AG09319 (cell line): ENCODE measurements around the gene CA5A.
"Not testable (repeated sequence)": the region's sequence is repeated elsewhere in the genome, so short reads cannot be mapped to it uniquely, and the experiment has no call there.

Experiments
- DNase-seq: peaks from one replicate; pipeline ENCODE4 v3.0.0-alpha.2; 2010; ENCODE audit warnings: low read depth; ENCODE audit errors: extremely low read depth
- TF ChIP-seq, protein P1 (sequence below): IDR thresholded peaks from 2 replicates; pipeline ENCODE4 v1.5.1; 2011; ENCODE audit warnings: low read depth, mild to moderate bottlenecking, inconsistent platforms, low read length, moderate library complexity

CA5A gene

DNA sequence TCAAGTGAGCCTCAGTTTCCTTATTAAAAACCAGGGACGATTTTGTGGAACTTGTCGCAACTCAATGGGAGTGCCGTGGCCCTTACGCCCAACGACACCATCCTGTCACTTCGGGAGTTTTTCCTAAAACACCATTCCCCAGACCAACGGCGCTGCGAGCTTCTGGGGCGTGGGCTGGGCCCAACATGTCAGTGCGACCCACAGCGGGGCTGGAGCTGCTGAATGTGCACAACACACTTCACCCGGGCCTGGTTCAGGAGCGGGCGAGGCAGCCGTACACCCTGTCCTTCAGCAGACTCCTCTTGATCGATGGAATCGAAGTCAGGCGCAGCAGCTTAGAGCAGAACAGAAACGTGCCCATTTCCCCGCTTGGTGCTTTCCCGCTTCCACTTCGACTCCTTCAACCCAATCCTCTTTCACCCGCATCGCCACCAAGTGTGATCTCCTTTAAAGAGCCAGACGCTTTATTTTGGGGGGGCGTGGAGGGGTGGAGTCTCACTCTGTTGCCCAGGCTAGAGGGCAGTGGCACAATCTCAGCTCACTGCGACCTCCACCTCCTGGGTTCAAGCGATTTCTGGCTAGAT is 53.8 kb downstream of the CA5A start:
- no peak for DNase-seq
- TF ChIP-seq, protein P1, sequence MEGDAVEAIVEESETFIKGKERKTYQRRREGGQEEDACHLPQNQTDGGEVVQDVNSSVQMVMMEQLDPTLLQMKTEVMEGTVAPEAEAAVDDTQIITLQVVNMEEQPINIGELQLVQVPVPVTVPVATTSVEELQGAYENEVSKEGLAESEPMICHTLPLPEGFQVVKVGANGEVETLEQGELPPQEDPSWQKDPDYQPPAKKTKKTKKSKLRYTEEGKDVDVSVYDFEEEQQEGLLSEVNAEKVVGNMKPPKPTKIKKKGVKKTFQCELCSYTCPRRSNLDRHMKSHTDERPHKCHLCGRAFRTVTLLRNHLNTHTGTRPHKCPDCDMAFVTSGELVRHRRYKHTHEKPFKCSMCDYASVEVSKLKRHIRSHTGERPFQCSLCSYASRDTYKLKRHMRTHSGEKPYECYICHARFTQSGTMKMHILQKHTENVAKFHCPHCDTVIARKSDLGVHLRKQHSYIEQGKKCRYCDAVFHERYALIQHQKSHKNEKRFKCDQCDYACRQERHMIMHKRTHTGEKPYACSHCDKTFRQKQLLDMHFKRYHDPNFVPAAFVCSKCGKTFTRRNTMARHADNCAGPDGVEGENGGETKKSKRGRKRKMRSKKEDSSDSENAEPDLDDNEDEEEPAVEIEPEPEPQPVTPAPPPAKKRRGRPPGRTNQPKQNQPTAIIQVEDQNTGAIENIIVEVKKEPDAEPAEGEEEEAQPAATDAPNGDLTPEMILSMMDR = no peak

DNA sequence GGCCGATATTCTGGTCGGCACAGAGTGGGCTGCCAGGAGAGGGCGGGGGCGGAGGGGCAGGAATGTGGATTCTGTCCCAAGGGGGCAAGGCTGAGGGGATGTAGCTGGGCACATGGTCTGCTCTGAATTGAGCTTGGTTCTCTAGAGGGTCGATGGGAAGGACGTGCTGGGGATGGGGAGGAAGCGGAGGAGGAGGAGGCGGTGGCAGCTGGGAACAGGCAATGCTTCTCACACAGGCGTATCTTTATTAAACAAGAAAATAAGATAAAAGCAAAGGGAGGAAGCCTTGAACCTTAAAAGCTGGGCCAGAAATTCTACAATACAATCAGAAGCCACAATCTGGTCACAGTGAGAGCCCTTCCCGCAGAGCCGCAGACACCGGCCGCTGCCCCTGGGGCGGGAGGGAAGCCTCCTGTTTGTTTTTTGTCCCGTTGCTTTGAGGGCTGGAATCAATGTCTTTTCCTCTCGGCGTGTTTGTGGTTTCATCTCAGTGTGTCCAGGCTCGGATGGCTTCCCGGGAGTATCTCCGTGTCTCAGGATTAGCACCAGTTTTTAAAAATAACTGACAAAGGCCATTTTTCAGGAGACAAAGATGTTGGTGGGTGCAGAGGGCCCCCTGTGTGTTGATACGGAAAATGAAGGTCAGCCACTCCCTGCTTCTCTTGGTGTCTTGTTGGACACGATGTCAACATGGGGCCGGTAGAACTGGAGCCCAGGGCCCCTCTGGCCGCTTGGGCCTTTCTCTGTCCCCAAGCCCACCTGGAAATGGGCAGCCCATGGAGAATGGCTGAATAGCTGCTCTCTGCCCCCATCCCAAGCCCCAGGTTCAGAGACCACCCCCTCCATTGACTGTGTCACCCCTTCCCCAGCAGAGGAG is 54.8 kb downstream of the CA5A start:
- TF ChIP-seq, protein P1 = no peak
- no peak for DNase-seq

DNA sequence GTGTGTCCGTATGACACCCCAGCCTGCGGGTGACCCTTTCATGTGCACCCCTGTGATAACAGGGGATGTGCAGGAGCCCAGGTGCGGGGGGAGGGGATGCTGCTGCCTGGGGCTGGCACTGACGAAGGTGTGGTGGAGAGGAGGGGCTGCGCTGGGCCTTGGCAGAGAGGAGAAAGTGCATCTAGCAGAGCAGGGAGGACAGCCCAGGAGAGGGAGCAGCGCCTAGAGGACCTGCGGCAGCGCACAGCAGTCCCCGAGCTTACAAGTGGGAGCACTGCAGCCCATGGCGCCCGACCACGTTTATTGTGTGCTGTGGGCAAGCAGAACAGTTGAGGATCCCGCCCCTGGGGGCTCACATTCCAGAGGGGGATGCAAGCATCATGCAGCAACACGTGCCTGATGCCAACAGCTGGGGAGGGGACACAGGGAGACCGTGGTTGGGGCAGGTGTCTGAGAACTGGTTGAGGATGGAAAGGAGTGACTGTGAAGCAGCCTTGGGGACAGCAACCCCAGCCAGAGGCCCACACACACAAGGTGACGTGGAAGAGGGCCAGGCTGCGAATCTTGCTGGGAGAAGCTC is 56.1 kb downstream of the CA5A start:
- TF ChIP-seq, protein P1 = no peak
- no peak for DNase-seq

DNA sequence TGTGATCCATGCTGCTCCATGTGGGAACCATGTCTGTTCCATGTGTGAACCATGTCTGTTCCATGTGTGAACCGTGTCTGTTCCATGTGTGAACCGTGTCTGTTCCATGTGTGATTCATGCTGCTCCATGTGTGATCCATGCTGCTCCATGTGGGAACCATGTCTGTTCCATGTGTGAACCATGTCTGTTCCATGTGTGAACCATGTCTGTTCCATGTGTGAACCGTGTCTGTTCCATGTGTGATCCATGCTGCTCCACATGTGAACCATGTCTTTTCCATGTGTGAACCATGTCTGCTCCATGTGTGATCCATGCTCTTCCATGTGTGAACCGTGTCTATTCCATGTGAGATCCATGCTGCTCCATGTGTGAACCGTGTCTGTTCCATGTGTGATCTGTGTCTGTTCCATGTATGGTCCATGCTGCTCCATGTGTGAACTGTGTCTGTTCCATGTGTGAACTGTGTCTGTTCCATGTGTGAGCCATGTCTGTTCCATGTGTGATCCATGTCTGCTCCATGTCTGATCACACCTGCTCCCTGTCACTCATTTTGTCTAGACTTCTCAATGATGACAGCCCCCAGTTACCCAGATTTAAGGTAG is 56.8 kb downstream of the CA5A start:
- DNase-seq = not testable (repeated sequence)

DNA sequence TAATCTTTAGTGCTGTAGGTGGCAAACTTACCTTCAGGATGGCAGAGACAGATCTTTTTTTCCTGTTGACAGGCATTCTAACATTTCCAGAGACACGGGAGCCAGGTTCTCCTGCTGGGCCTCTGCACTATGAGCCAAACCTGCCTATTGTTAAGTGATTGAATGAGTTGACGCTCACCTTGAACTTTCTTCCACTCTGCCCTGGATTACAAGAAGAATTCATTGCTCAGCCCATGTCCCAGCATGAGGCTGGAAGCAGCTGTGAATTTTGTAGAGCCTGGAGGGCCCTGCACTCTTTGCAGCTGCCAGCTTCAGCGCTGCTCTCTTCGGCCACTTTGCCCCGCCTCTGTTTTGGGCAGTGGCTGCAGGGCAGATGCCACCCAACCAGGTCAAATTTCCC is 57.6 kb downstream of the CA5A start:
- TF ChIP-seq, protein P1 = no peak
- DNase-seq = no peak

DNA sequence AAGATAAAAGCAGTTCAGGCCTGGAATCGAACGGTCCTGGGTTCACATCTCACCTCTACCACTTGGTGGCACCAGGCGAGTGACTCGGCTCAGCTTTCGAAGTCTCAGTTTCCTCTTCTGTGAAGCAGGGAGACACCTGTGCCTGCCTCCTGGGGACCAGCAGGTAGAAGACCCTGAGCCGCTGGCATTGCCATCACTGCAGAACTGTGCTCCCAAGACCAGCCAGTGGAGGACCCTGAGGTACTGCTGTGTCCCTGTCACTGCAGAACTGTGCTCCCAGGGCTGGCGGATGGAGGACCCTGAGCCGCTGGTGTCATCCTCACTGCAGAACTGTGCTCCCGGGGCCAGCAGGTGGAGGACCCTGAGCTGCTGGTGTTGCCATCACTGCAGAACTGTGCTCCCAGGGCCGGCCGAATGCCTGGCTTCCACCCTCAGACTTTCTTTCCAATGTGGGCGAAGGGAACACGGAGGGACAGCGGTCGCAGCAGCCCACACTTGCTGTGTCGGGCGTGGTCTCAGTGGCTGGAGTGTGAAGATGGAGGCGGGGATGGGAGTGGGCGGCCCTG is 58.3 kb downstream of the CA5A start:
- DNase-seq = no peak
- TF ChIP-seq, protein P1 = peak; percentile 21

DNA sequence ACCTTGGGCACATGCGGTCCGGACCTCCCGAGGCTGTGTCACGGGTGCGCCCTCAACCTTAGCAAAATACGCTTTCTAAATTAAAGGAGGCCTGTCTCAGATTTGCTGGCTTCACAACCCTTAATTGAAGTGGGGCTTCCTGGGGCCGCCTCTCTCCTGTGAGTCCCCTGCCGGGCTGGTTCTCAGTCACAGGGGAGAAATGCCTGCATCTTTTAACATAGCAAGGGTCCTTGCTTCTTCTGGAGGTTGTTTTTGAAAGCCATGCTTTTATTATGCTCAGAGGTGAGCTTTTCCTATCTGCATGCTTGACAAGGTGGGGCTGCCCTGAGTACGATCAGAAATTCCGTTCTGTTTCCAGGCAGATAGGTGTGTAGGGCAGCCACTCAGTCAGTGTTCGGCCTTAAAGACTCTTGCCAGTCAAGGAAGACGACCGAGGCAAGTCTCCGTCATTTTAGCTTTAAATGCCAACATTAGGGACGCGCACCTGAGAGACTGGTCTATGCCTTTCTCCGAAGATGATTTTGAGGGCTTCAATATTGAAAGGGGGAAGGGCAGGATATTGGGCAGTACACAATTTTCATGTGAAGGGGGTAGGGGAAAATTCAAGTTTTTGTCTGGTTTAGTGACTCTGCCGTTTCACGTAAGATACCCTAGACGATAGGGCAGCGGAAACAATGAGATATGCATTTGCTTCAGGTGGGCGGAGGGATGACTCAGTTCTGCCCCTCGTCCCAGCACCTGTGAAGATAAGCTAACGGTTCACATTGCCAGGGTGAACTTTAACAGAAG is 61.5 kb downstream of the CA5A start:
- DNase-seq = no peak
- TF ChIP-seq, protein P1 = no peak

DNA sequence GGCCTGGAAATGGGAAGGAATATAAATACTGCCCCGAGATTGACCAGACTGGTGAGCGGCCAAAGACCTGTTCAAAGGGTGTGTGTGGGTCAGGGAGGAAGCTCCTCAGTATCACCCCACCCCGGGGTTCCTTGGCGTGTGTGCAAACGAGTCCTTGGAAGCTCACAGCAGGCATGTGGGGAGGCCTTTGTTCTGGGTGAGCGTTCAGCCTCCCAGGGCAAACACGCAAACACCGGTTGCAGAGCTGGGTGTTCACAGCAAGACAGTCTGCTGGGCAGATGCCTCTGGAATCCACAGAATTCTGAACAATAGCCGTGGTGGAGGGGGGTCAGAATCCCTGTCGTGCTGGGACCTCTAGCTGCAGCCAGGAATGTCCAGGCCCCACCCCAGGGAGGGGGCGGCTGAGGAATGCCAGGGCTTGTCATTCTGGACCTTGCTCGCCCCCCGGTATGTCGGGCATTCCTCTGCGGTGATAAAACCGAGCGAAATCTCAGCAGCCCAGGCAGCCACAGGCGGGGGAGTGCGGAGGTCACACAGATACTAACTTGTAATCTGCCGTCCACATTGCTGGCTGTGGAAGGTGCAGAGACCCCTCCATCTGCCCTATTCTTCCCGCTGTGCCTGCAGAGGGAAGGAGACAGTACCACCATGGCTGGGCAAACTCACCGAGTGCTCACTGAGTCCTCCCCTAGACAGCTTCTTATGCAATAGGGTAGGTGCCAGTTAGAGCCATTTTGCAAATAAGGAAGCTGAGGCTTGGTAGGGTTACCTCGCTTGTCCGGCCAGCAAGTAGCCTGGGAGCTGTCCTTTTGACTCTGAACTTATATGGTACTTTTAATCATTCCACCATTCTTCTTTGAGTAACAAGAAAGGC is 65.7 kb downstream of the CA5A start:
- not testable (repeated sequence) for DNase-seq

DNA sequence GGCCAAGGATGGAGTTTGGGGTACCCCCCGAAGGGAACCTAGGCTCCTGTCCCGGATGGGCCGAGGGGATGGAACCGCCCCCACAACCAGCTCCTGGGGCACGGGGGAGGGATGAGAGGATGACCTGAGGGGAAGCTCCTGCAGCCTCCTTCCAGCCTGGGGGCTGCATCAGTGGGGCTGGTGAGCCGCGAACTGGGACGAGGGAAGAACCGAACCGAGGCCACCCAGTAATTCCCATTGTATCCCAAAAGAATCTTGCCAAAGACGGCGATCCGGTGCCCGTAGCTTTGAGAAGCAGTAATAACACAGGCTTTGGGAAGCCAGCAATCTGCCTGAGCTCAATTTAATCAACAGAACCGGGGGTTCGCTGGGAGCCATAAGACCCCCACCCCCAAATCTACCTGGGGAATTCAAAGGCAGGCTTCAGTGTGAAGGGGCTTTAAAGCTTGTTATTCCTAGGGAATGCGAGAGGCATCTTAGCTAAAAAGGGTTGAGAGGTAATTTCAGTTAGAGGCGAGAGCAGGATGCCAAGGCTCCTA is 66.4 kb downstream of the CA5A start:
- DNase-seq = not testable (repeated sequence)
